Suprapubic skin (tissue), 4 donors: ENCODE data around the gene PIK3AP1. TPM values are rescaled to one million over a fixed set of nuclear protein-coding genes. Genes with fewer than 3 reads are reported as not detected.
"Not testable (repeated sequence)": the region's sequence is repeated elsewhere in the genome, so short reads cannot be mapped to it uniquely, and the experiment has no call there.

Source experiments
- DNase-seq, 2 donors: peaks; one replicate each; pipeline ENCODE4 v3.0.0-alpha.2; 2019; ENCODE audit warnings: low spot score in 2 of 2
- H3K27ac ChIP-seq: fragments of 200-600 bp; sonication (generic); one replicate; pipeline ENCODE4 v1.5.1; 2019
- H3K27me3 ChIP-seq: fragments of 200-600 bp; sonication (generic); one replicate; pipeline ENCODE4 v1.5.1; 2019
- H3K36me3 ChIP-seq: fragments of 200-600 bp; sonication (generic); one replicate; pipeline ENCODE4 v1.5.1; 2019
- H3K4me1 ChIP-seq: fragments of 200-600 bp; sonication (generic); one replicate; pipeline ENCODE4 v1.5.1; 2019
- H3K4me3 ChIP-seq: fragments of 200-600 bp; sonication (generic); one replicate; pipeline ENCODE4 v1.5.1; 2019; ENCODE audit warnings: mild to moderate bottlenecking
- H3K9me3 ChIP-seq: fragments of 200-600 bp; sonication (generic); one replicate; pipeline ENCODE4 v1.5.1; 2019
- EP300 ChIP-seq: sonication (generic); formaldehyde crosslinking; IDR thresholded peaks from one replicate; pipeline ENCODE4 v1.6.1; 2017; ENCODE audit warnings: antibody characterized with exemption
- POLR2A ChIP-seq, 2 donors: fragments of 450-650 bp; IDR thresholded peaks; one replicate each; pipeline ENCODE4 v1.6.1; 2017; ENCODE audit warnings: antibody characterized with exemption in 2 of 2, mild to moderate bottlenecking in 2 of 2, moderate library complexity in 2 of 2
- POLR2AphosphoS5 ChIP-seq, 3 donors: sonication (generic); formaldehyde crosslinking; IDR thresholded peaks; one replicate each; pipeline ENCODE4 v1.6.1; 2017; ENCODE audit warnings: antibody characterized with exemption in 3 of 3
- WGBS: methylation state at CpG from one replicate; pipeline ENCODE4 v1.1.5; 2018; 5-methylcytosine and 5-hydroxymethylcytosine counted together
- total RNA-seq, 4 donors: library from RNA; depleted of rRNA; stranded (reverse); fragments of >200 nt; gene quantifications; one replicate each; pipeline ENCODE4 v1.1.0, GENCODE V29; 2016
- TF ChIP-seq, protein P1 (sequence below), 2 donors: fragments of 200-600 bp in 1 of 2; fragments of 450-650 bp in 1 of 2; sonication (generic) in 1 of 2; IDR thresholded peaks; one replicate each; pipeline ENCODE4 v1.5.1; 2016 to 2019; ENCODE audit warnings: antibody characterized with exemption in 2 of 2, mild to moderate bottlenecking in 1 of 2, moderate library complexity in 1 of 2

PIK3AP1 gene
- total RNA-seq, 4 donors from 2014 or later = 2.2 to 5.6 (median 4.0) TPM

DNA sequence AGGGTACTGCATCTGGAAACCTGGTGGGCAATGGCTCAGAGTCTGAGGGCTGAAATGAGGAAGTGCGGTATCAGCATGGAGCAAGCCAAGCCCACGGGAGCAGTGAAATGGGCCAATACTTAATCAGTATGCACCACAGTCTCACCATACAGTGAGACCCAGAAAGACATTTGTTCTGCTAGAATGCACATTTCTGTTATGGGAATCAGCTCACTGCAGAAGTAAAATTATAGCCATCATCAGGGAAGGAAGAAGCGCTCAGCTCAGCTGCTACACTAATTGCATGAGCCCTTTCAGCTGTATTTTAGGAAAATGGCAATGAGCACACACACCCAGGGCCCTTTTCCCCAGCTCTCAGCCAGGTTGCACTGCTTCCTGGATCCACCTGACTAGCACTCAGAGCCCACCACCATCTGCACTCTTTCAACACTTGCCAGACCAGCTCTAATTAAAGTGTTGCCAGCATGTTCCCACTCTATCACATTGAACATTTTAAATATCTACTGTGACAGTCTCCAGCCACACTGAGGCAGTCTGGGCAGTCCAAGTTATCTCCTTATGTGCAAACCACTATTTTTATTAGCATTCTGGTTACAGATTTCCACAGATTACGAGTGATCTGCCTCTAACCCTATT, 44.2 kb upstream of the PIK3AP1 start:
- no peak for DNase-seq
- H3K9me3 ChIP-seq = no peaks in the 10 kb centered on the region
- H3K4me3 ChIP-seq = no peak overlapping the region
- 80% methylated on average over 4 of the region's 4 CpGs for WGBS
- no peaks in the 10 kb centered on the region for H3K4me1 ChIP-seq
- H3K27ac ChIP-seq = no peak overlapping the region
- H3K27me3 ChIP-seq = no peaks in the 10 kb centered on the region
- no peaks in the 10 kb centered on the region for H3K36me3 ChIP-seq
- TF ChIP-seq POLR2AphosphoS5 (IDR thresholded peaks at IDR 0.05) (no peak), POLR2A (IDR thresholded peaks at IDR 0.05) (no peak), EP300 (no peak)
- TF ChIP-seq, protein P1, sequence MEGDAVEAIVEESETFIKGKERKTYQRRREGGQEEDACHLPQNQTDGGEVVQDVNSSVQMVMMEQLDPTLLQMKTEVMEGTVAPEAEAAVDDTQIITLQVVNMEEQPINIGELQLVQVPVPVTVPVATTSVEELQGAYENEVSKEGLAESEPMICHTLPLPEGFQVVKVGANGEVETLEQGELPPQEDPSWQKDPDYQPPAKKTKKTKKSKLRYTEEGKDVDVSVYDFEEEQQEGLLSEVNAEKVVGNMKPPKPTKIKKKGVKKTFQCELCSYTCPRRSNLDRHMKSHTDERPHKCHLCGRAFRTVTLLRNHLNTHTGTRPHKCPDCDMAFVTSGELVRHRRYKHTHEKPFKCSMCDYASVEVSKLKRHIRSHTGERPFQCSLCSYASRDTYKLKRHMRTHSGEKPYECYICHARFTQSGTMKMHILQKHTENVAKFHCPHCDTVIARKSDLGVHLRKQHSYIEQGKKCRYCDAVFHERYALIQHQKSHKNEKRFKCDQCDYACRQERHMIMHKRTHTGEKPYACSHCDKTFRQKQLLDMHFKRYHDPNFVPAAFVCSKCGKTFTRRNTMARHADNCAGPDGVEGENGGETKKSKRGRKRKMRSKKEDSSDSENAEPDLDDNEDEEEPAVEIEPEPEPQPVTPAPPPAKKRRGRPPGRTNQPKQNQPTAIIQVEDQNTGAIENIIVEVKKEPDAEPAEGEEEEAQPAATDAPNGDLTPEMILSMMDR (IDR thresholded peaks at IDR 0.05) = no peak

DNA sequence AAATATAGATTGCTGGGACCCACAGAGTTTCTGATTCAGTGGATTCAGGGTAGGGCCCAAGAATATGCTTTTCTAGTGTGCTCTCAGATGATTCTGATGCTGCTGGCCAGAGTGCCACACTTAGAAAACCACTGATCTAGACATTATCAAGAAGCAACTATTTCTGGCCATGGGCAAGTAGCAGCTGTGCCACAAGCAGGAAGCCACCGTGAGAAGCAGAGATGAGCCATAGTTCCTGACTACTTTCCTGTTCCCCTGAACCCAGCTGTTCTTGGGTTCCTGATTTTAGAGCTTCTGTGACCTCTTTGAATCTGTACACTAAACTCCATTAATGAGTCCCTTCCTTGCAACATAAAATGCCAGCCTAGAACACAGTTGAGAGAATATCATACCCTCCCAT, 38.1 kb upstream of the PIK3AP1 start:
- 62% methylated on average over 1 of the region's 1 CpG for WGBS
- TF ChIP-seq EP300 (no peak), POLR2A (IDR thresholded peaks at IDR 0.05) (no peak), POLR2AphosphoS5 (IDR thresholded peaks at IDR 0.05) (no peak)
- TF ChIP-seq, protein P1 (IDR thresholded peaks at IDR 0.05) = no peak
- no peaks in the 10 kb centered on the region for H3K36me3 ChIP-seq
- no peak for DNase-seq
- H3K27me3 ChIP-seq = no peaks in the 10 kb centered on the region
- no peaks in the 10 kb centered on the region for H3K9me3 ChIP-seq
- no peaks in the 10 kb centered on the region for H3K4me1 ChIP-seq
- no peak overlapping the region for H3K27ac ChIP-seq
- H3K4me3 ChIP-seq = no peak overlapping the region

GRCh38 chr10:96756111-96756903, 36.0 kb upstream of the PIK3AP1 start:
- DNase-seq = no peak
- H3K36me3 ChIP-seq = no peaks in the 10 kb centered on the region
- H3K9me3 ChIP-seq = no peaks in the 10 kb centered on the region
- WGBS = 74% methylated on average over 5 of the region's 5 CpGs
- no peaks in the 10 kb centered on the region for H3K27me3 ChIP-seq
- no peak for TF ChIP-seq POLR2A (IDR thresholded peaks at IDR 0.05)
- TF ChIP-seq, protein P1 (IDR thresholded peaks at IDR 0.05) = no peak
- no peak for TF ChIP-seq POLR2AphosphoS5 (IDR thresholded peaks at IDR 0.05)
- no peak for TF ChIP-seq EP300
- no peaks in the 10 kb centered on the region for H3K4me1 ChIP-seq
- no peak overlapping the region for H3K4me3 ChIP-seq
- H3K27ac ChIP-seq = no peak overlapping the region

GRCh38 chr10:96753956-96754355, 33.6 kb upstream of the PIK3AP1 start:
- DNase-seq = no peak
- no peaks in the 10 kb centered on the region for H3K27me3 ChIP-seq
- 29% methylated on average over 1 of the region's 1 CpG for WGBS
- H3K27ac ChIP-seq = no peak overlapping the region
- H3K9me3 ChIP-seq = no peaks in the 10 kb centered on the region
- no peaks in the 10 kb centered on the region for H3K36me3 ChIP-seq
- TF ChIP-seq EP300 = no peak
- no peaks in the 10 kb centered on the region for H3K4me1 ChIP-seq
- no peak overlapping the region for H3K4me3 ChIP-seq

GRCh38 chr10:96752375-96752774, 32.1 kb upstream of the PIK3AP1 start:
- H3K36me3 ChIP-seq = no peaks in the 10 kb centered on the region
- DNase-seq = no peak
- no peaks in the 10 kb centered on the region for H3K4me1 ChIP-seq
- H3K27me3 ChIP-seq = no peaks in the 10 kb centered on the region
- H3K9me3 ChIP-seq = no peaks in the 10 kb centered on the region
- TF ChIP-seq EP300 = no peak
- TF ChIP-seq POLR2A (IDR thresholded peaks at IDR 0.05) = no peak
- no peak for TF ChIP-seq POLR2AphosphoS5 (IDR thresholded peaks at IDR 0.05)
- TF ChIP-seq, protein P1 (IDR thresholded peaks at IDR 0.05) = no peak
- no peak overlapping the region for H3K4me3 ChIP-seq
- WGBS = 64% methylated on average over 4 of the region's 4 CpGs
- H3K27ac ChIP-seq = no peak overlapping the region

GRCh38 chr10:96750316-96750715, 30.0 kb upstream of the PIK3AP1 start:
- not testable (repeated sequence) for H3K4me3 ChIP-seq, H3K27me3 ChIP-seq, H3K4me1 ChIP-seq, H3K36me3 ChIP-seq, DNase-seq, H3K9me3 ChIP-seq, H3K27ac ChIP-seq
- 96% methylated on average over 17 of the region's 24 CpGs for WGBS
